Measurements from ENCODE around the gene ERGIC1. TPM values are rescaled to one million over a fixed set of nuclear protein-coding genes. Genes with fewer than 3 reads are reported as not detected.

ERGIC1 gene
- total and polyA plus RNA-seq, 10 of the 15 experiments (the other 5 are each of a cell fraction or from before 2014, with no cell fraction given) = 8.8 to 104 (median 76.3) TPM

- H2AFZ ChIP-seq (ENCODE audit: control insufficient read depth, low read depth, low read length) = no peak overlapping the region
- ChIA-PET CTCF (interaction anchor here (0.6 kb wide), 1 partner anchor 27 kb away, joined by 3 read pairs; no protein-coding TSS in a partner anchor), POLR2A (interaction anchor here (0.5 kb wide), 1 partner anchor 197 kb away, joined by 6 read pairs; no protein-coding TSS in a partner anchor), RAD21 (ENCODE audit: unreplicated experiment) (interaction anchor here (1.3 kb wide), 1 partner anchor 49 kb away, joined by 3 read pairs; the partner anchor contains the start of gene DUSP1), SMC1A (ENCODE audit: uncharacterized antibody, unreplicated experiment) (no interaction called here)
- no peak overlapping the region for H3K4me2 ChIP-seq (ENCODE audit: control insufficient read depth, insufficient read depth)
- H3K27me3 ChIP-seq (replicated peaks in 1 of 2; ENCODE audit: control insufficient read depth in 2 of 2, insufficient read depth in 2 of 2, low read length in 1 of 2) = no peaks in the 10 kb centered on the region
- H3K79me2 ChIP-seq (ENCODE audit: control insufficient read depth, insufficient read depth, low read length) = no peaks in the 10 kb centered on the region
- H3K9ac ChIP-seq (ENCODE audit: control insufficient read depth, insufficient read depth, low read length) = no peak overlapping the region
- ATAC-seq (no peak), FAIRE-seq (no peak), DNase-seq (ENCODE audit: low read depth, low spot score) (no peak)
- peaks cover 1% of the 10 kb centered on the region; the same call in 1 of the 3 replicates for H3K9me3 ChIP-seq (replicated peaks; ENCODE audit: control insufficient read depth, insufficient read depth, low read length)
- 43% methylated on average over 15 of the region's 16 CpGs for WGBS (ENCODE audit: insufficient coverage, insufficient replicate concordance, low lambda C conversion rate, missing lambda C conversion rate)
- no peak overlapping the region for H3K27ac ChIP-seq (ENCODE audit: control insufficient read depth, insufficient read depth)
- TF ChIP-seq SUZ12 (IDR thresholded peaks at IDR 0.05; ENCODE audit: unreplicated experiment) (no peak), SP1 (IDR thresholded peaks at IDR 0.05; ENCODE audit: low read depth, low read length) (no peak), SMC3 (IDR thresholded peaks at IDR 0.05; ENCODE audit: borderline replicate concordance, low read length) (no peak)
- no peaks in the 10 kb centered on the region for H4K20me1 ChIP-seq (ENCODE audit: control insufficient read depth, insufficient read depth)
- intact Hi-C loops (cut with micrococcal nuclease; ENCODE audit: unreplicated experiment) = no loop called here
- H3K36me3 ChIP-seq (ENCODE audit: control insufficient read depth in 2 of 2, insufficient read depth in 2 of 2, low read length in 1 of 2) = no peaks in the 10 kb centered on the region
- in situ Hi-C loops (cut with MboI) = no loop called here
- no peak overlapping the region for H3K4me3 ChIP-seq
- H3K4me1 ChIP-seq (ENCODE audit: control insufficient read depth, insufficient read depth, low read length) = no peaks in the 10 kb centered on the region
- no TSS peak for BruUV-seq (replicated peaks)
Observed at GRCh38 chr5:172820046-172820767, 13.8 kb upstream of the ERGIC1 start.

GRCh38 chr5:172821340-172821985 is 12.6 kb upstream of the ERGIC1 start:
- Histone ChIP-seq H3K79me2 (ENCODE audit: control insufficient read depth, insufficient read depth, low read length) (no peaks in the 10 kb centered on the region), H3K27ac (ENCODE audit: control insufficient read depth, insufficient read depth) (no peak overlapping the region), H3K9ac (ENCODE audit: control insufficient read depth, insufficient read depth, low read length) (no peak overlapping the region), H3K36me3 (ENCODE audit: control insufficient read depth in 2 of 2, insufficient read depth in 2 of 2, low read length in 1 of 2) (no peaks in the 10 kb centered on the region), H2AFZ (ENCODE audit: control insufficient read depth, low read depth, low read length) (no peak overlapping the region), H3K4me3 (no peak overlapping the region), H3K4me2 (ENCODE audit: control insufficient read depth, insufficient read depth) (no peak overlapping the region), H3K9me3 (replicated peaks; ENCODE audit: control insufficient read depth, insufficient read depth, low read length) (peaks cover 6% of the 10 kb centered on the region; the same call in 1 of the 3 replicates), H3K27me3 (replicated peaks in 1 of 2; ENCODE audit: control insufficient read depth in 2 of 2, insufficient read depth in 2 of 2, low read length in 1 of 2) (no peaks in the 10 kb centered on the region), H4K20me1 (ENCODE audit: control insufficient read depth, insufficient read depth) (no peaks in the 10 kb centered on the region), H3K4me1 (ENCODE audit: control insufficient read depth, insufficient read depth, low read length) (no peaks in the 10 kb centered on the region)
- ATAC-seq (no peak), FAIRE-seq (no peak), DNase-seq (ENCODE audit: low read depth, low spot score) (no peak)
- ChIA-PET CTCF (no interaction called here), SMC1A (ENCODE audit: uncharacterized antibody, unreplicated experiment) (interaction anchor here (1.1 kb wide), 1 partner anchor 14 kb away, joined by 3 read pairs; no protein-coding TSS in a partner anchor), POLR2A (interaction anchor here (0.6 kb wide), 1 partner anchor 158 kb away, joined by 3 read pairs; no protein-coding TSS in a partner anchor), RAD21 (ENCODE audit: unreplicated experiment) (interaction anchor here (1.3 kb wide), 1 partner anchor 50 kb away, joined by 3 read pairs; the partner anchor contains the start of gene DUSP1)
- in situ Hi-C loops (cut with MboI) = no loop called here
- intact Hi-C loops (cut with micrococcal nuclease; ENCODE audit: unreplicated experiment) = no loop called here
- 38% methylated on average over 6 of the region's 6 CpGs for WGBS (ENCODE audit: insufficient coverage, insufficient replicate concordance, low lambda C conversion rate, missing lambda C conversion rate)
- TF ChIP-seq, protein P1, sequence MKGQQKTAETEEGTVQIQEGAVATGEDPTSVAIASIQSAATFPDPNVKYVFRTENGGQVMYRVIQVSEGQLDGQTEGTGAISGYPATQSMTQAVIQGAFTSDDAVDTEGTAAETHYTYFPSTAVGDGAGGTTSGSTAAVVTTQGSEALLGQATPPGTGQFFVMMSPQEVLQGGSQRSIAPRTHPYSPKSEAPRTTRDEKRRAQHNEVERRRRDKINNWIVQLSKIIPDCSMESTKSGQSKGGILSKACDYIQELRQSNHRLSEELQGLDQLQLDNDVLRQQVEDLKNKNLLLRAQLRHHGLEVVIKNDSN (IDR thresholded peaks at IDR 0.05; ENCODE audit: borderline replicate concordance, extremely low read length, insufficient read depth, low read depth, low read length) = no peak
- no TSS peak for BruUV-seq (replicated peaks)
